Stimulated activated CD4-positive, alpha-beta T cell treated with anti-CD3 and anti-CD28 coated beads, Interleukin-12 subunit alpha, Interleukin-12 subunit beta, amount 100 ng/mL, for 48 hours (primary cell): Measurements from ENCODE around the gene ZBTB39.
"Not testable (repeated sequence)": the region's sequence is repeated elsewhere in the genome, so short reads cannot be mapped to it uniquely, and the experiment has no call there.

Source experiments
- DNase-seq, 3 donors: peaks; one replicate each; pipeline ENCODE4 v3.0.0-alpha.2; 2020; ENCODE audit warnings: low read depth in 2 of 3, low spot score in 1 of 3

The ZBTB39 gene

DNA sequence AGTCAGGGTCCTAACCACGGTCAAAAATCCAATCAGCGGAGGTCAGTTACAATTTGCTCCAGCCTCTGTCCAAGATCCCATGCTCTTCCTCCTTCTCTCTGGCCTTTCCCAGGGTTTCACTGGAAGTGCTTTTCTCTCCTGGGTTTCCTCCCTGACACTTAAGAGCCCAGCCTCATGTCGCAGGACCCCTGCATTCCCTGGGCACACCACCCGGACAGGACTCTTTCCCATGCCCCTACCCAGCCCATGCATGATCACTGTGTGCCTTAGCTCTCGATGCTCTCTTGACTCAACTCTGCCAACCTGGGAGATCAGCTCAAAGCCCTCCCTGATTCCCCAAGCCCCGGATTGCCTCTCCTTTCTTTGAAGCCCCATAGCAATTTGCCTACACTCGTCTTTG lies 25.4 kb upstream of the ZBTB39 start:
- no peak for DNase-seq

DNA sequence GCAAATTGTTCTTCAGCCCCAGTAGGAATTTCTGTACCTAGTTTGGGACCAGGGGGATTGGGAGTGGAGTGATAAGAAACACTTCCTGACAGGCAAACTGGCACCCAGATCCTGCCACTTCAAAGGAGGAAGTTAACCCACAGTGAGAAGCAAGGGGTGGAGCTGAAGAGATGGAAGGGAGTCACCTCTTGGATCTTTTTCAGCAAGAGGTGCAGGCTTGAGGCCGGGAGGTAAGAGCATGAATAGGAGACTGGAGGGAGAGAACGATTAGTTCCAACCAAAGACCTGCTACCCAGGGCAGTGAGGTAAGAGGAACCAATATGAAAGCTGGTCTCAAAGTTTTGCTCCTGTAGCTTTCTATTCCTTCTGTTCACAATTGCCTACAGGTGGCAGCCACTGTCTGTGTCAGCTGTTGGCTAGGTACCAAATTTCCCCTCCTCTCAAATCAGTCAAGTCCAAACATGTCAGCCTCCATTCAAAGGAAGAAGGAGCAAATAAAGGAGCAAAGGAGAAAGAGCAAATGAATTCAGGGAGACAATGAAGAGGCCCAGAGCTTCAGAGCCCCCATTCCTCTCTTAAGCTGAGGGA lies 24.9 kb upstream of the ZBTB39 start:
- DNase-seq, result no peak

DNA sequence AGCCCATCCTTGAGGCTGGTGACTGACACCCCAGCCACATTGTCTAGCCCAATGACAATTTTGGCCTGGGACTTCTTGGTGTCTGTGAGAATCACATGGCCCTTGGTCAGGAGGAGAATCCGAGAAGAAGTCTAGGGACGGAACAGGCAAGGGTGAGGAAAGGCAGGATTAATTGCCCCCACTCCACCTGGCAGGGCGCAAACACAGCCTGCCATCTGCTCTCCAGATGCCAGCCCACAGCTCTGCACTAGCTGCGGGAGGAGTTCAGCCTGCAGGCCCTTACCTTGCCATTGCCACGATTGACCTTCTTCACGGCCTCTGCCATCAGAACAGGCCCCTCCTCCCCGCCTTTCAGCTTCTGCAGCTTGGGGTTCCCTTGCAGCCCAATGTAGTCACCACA lies 23.1 kb upstream of the ZBTB39 start:
- no peak for DNase-seq

- DNase-seq, result no peak
Observed at GRCh38 chr12:57027805-57028153, 21.4 kb upstream of the ZBTB39 start.

- no peak for DNase-seq
Observed at GRCh38 chr12:57027011-57027804, 20.9 kb upstream of the ZBTB39 start.

DNA sequence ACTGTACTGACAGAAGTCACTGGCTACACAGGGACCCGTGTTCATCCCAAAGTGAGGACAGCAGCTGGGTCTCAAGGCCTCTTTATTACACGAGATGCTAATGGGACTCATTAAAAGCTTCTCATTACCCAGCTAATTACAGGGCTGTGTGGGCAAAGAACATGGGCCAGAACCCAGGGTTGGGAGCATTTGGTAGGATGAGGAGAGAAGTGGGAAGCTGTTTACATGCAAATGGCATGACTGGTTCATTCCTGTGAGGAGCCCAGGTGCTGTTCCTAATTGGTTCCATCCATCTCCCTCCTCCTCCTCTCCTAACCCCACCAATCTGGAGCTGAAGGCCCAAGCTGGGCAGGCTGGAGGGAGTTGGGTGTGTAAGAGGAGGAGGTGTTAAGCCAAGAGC lies 18.9 kb upstream of the ZBTB39 start:
- no peak for DNase-seq

DNA sequence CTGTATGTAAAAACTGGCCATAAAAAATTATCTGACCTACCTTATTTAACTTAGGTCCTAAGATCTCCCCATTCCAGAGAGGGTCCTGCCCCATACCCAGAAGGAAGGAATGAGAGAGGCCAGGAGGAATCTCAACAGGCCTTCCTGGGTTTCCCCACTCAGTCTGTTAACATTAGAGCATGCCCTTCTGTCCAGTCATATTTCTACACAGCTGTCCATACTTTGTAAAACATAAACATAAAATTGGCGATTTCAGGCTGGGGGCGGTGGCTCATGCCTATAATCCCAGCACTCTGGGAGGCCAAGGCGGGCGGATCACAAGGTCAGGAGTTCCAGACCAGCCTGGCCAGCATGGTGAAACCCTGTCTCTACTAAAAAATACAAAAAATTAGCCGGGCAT lies 16.0 kb upstream of the ZBTB39 start:
- DNase-seq, result not testable (repeated sequence)

DNA sequence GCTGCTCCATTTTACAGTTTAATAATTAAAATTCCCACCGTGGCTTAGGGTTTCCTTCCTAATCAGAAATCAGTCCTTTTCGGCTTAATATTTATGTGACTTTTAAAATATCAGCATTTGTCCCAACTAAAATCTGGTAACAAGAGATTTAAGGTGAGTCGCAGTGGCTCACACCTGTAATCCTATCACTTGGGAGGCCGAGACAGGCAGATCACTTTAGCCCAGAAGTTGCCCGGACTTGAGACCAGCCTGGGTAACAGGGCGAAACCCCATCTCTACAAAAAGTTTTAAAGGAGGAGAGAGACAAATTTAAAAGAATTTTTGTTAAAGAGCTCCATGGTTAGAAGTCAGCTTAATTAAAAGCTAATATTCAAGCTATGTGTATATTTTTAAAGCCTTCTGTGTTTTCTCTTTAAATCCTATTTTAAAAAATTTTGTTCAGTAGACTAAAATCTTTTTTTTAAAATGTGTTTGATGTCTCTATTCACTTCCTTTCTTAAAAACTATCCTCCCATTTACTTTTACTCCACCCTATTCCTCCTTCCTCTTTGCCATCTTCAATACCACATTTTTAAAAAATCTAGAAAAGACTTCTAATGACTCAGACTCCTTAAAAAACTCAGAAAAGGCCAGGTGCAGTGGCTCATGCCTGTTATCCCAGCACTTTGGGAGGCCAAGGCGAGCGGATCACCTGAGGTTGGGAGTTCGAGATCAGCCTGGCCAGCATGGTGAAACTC lies 13.8 kb upstream of the ZBTB39 start:
- DNase-seq, result no peak

- no peak for DNase-seq
Observed at GRCh38 chr12:57018906-57019305, 12.6 kb upstream of the ZBTB39 start.

DNA sequence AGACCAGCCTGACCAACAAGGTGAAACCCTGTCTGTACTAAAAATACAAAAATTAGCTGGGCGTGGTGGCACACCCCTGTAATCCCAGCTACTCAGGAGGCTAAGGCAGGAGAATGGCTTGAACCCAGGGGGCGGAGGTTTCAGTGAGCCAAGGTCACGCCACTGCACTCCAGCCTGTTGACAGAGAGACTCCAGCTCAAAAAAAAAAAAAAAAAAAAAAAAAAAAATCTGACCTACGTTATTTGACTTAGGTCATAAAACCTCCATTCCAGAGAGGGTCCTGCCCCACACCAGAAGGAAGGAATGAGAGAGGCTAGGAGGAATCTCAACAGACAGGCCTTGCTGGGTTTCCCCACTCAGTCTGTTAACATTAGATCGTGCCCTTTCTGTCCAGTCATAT lies 12.0 kb upstream of the ZBTB39 start:
- not testable (repeated sequence) for DNase-seq

GRCh38 chr12:57016348-57016747 lies 10.0 kb upstream of the ZBTB39 start, which contains the start of gene TAC3:
TAC3 (minus strand) TSS chr12:57016529; CDS start chr12:57015797, 732 bp downstream.
- no peak for DNase-seq

- DNase-seq, result no peak
Observed at GRCh38 chr12:57012600-57013465, 6.5 kb upstream of the ZBTB39 start.

GRCh38 chr12:57011438-57012424 lies 5.4 kb upstream of the ZBTB39 start:
- no peak for DNase-seq

DNA sequence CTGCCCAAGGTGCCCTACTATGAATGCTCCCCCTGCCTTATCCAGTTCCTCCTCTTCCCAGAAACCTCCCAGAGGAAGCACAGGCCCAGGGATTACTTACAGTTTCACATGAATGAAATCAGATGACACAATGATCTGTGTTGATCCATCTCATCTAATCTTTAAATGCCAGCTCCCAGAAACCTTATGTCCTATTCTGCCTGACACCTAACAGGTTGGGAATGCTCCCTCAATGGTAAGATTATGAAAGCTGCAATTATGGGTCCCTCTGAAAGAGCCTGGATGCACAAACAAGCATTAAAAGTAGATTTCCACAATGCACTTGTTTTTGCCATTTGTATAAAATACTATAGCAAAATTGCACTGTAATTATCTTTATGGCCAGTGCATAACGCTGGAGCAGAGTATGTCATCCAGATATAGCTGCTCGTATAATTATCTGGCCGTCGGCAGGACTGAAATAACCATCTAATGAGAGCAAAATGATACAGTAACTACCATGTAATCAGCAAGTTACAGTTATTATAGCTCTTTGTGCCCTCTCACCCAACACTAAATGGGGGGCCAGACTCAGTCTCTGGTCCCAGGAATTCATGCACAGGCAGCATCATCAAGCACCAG lies 4.4 kb upstream of the ZBTB39 start:
- DNase-seq, result no peak

DNA sequence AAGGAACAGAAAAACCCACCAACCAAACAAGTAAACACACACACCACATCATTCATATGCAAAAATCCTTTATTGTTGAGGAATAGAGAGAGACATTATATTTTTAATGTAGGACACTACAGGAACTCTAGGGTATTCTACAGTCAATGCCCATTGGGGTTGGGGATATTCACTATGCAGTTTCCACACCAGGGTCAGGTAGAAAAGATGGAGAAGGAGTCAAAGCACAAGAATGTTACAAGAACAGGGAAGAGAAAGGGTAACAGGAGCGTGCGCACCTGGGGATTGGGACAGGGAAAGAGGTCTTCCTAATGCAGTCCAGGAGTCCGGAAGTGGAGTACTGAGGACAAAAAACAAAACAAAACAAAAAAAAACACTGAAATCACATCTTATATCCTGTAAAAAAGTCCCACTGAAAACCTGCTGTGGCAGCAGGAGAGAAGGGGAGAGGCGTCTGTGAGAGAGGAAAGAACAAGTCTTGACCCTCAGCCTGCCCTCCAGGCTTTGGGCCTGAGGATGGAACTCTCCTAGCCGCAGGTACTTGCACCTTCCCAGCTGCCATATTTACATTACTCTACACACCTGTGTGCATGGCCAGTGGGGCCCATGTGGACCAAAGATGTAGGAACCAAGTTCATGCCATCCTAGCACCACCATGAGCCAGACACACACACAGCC lies 3.7 kb upstream of the ZBTB39 start:
- no peak for DNase-seq

GRCh38 chr12:57008178-57008577 lies 1.8 kb upstream of the ZBTB39 start:
- DNase-seq, result peak in 1 of 3 donors; percentile 41

DNA sequence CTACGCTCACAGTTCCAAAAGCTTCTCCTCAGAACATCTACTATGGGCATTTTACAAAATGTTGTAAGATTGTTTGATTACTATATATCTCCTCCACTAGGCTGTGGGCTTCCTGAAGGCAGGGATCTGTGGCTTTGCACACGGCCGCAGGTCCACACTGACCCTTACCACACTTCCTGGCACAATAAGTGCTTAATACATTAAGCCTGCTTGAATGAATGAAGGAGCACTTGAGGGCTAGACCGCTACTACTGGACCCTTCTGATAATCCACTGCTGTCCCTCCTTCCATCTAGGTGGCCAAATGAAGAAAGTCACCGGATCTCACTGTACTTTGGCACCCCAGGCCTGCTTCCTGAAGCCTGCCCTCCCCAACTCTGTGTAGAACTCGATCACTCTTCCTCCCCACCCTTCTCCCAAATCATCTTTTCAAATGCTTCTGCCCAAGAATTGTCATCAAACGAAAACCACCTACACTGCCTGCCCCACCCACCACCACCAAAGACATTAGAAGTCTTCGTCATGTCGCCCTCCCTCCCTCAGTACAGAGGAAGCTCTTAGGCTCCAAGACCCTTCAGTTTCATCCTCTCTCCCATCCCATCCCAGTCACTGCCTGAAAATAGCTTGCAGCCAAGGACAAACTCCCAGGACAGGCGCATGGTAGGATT lies 596 bp upstream of the ZBTB39 start:
- DNase-seq, result no peak

DNA sequence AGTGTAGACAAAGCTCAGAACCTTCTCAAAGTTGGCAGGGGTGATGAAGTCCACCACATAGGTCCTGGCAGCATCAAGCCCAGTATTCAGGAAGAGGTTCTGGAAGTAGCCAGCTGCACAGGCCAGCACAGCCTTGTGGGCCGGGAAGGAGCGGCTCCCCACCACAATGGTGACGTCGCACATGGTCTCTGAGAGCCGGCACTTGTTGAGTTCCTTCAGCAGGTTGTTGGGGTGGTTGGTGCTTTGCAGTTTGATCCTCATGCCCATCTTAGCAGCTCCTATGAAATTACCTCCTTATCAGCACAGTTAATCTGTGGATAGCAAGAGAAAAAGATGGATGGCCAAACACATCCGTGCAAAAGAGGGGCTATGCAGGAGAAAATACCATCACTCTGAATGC lies 1.7 kb downstream of the ZBTB39 start:
- DNase-seq, result no peak

DNA sequence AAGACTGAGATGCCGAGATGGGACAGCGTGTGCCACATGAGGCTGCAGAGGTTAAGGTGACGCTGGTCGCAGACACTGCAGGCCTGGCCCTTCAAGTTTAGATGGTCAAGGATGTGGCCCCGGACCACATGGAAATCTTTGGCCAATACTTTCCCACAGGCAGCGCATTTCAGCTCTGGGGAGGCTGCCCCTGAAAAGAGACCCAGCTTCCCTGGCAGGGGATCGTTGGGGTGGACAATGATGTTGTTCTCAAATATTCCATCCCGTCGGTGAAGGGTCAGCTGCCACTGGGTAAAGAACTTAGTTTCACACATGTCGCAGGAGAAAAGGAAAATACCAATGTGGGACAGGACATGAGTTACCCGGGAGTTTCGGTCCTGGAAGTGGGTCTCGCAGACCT lies 3.0 kb downstream of the ZBTB39 start:
- no peak for DNase-seq
